Left lung (tissue), 10 donors: ENCODE data around the gene GMNC. TPM values are rescaled to one million over a fixed set of nuclear protein-coding genes. Genes with fewer than 3 reads are reported as not detected.

Experiments used
- ATAC-seq: fragments of 200-7000 bp; cut with Tn5 transposase; one replicate; pipeline ENCODE4 v1.9.1; 2020; ENCODE audit warnings: moderate library complexity
- DNase-seq, 4 donors: peaks; one replicate each; pipeline ENCODE4 v3.0.0-alpha.2; 2013 to 2020
- H3K27ac ChIP-seq, 2 donors: fragments of 200-600 bp; sonication (generic) in 1 of 2; one replicate each; pipeline versions ENCODE4 v1.5.0 to v1.8.0; 2020 to 2021
- H3K27me3 ChIP-seq, 2 donors: fragments of 200-600 bp; sonication (generic) in 1 of 2; one replicate each; pipeline versions ENCODE4 v1.5.0 to v1.8.0; 2020 to 2021
- H3K36me3 ChIP-seq, 2 donors: fragments of 200-600 bp; sonication (generic) in 1 of 2; one replicate each; pipeline versions ENCODE4 v1.5.0 to v1.8.0; 2020 to 2021
- H3K4me1 ChIP-seq, 2 donors: fragments of 200-600 bp; one replicate each; pipeline ENCODE4 v1.8.0; 2021
- H3K4me3 ChIP-seq, 2 donors: fragments of 200-600 bp; sonication (generic) in 1 of 2; one replicate each; pipeline versions ENCODE4 v1.5.0 to v1.8.0; 2020 to 2021; ENCODE audit warnings: mild to moderate bottlenecking in 1 of 2
- H3K9me3 ChIP-seq, 2 donors: fragments of 200-600 bp; sonication (generic) in 1 of 2; one replicate each; pipeline versions ENCODE4 v1.5.0 to v1.8.0; 2020 to 2021
- CTCF ChIP-seq, 2 donors: fragments of 200-600 bp; sonication (generic) in 1 of 2; IDR thresholded peaks; one replicate each; pipeline versions ENCODE4 v1.5.0 to v1.8.0; 2021; ENCODE audit warnings: antibody characterized with exemption in 2 of 2
- intact Hi-C, 2 donors: fragments of 100-400 bp; cut with DNase I; formaldehyde crosslinking; loops; one replicate each; pipeline versions ENCODE4 v1.11.2 to v1.14.2; 2022
- polyA plus RNA-seq, 6 donors: library from polyadenylated mRNA; unstranded; fragments of 120-200 nt; gene quantifications; one replicate each; pipeline ENCODE4 v1.2.1, GENCODE V29; 2013; ENCODE audit not compliant: insufficient read length in 6 of 6
- total RNA-seq, 2 donors: library from RNA; stranded (reverse); fragmentation: NEBNext Ultra II Directional; extraction: Animal tissue kit (Norgen Biotek cat#: 25700); gene quantifications; one replicate each; pipeline ENCODE4 v1.2.1, GENCODE V29; 2021
- donor health status: DM: no; HTN: yes; CAD: no.
- donor health status: DM: no; HTN: no; CAD: no.

The GMNC gene
- total and polyA plus RNA-seq, 8 donors = 0.04 TPM; not detected in 7

GRCh38 chr3:190830031-190830430 is 32.5 kb downstream of the GMNC start:
- ATAC-seq = no peak
- no peak for DNase-seq
- TF ChIP-seq CTCF (IDR thresholded peaks at IDR 0.05) = no peak
- H3K4me3 ChIP-seq = no peak overlapping the region
- intact Hi-C loops = no loop called here
- H3K36me3 ChIP-seq = no peaks in the 10 kb centered on the region
- H3K4me1 ChIP-seq = no peaks in the 10 kb centered on the region
- H3K9me3 ChIP-seq = no peaks in the 10 kb centered on the region
- no peaks in the 10 kb centered on the region for H3K27me3 ChIP-seq
- H3K27ac ChIP-seq = no peak overlapping the region

- no peak for ATAC-seq
- Histone ChIP-seq H3K4me1 (no peaks in the 10 kb centered on the region), H3K36me3 (no peaks in the 10 kb centered on the region), H3K4me3 (no peak overlapping the region), H3K27ac (no peak overlapping the region), H3K27me3 (no peaks in the 10 kb centered on the region), H3K9me3 (no peaks in the 10 kb centered on the region)
- DNase-seq = peak in 2 of 4 donors; percentile 2 to 35
- no peak for TF ChIP-seq CTCF (IDR thresholded peaks at IDR 0.05)
- intact Hi-C loops = no loop called here
These were observed 36.5 kb downstream of the GMNC start for GRCh38 chr3:190826018-190826417.

GRCh38 chr3:190825386-190826016 is 37.0 kb downstream of the GMNC start:
- intact Hi-C loops = no loop called here
- Histone ChIP-seq H3K4me1 (no peaks in the 10 kb centered on the region), H3K27ac (no peak overlapping the region), H3K27me3 (no peaks in the 10 kb centered on the region), H3K9me3 (no peaks in the 10 kb centered on the region), H3K36me3 (no peaks in the 10 kb centered on the region), H3K4me3 (no peak overlapping the region)
- no peak for DNase-seq
- TF ChIP-seq CTCF (IDR thresholded peaks at IDR 0.05) = no peak
- no peak for ATAC-seq

GRCh38 chr3:190811775-190812480 is 50.6 kb downstream of the GMNC start:
- DNase-seq = peak in 2 of 4 donors; percentile 30 to 69
- intact Hi-C loops = no loop called here
- Histone ChIP-seq H3K36me3 (no peaks in the 10 kb centered on the region), H3K9me3 (no peaks in the 10 kb centered on the region), H3K27me3 (no peaks in the 10 kb centered on the region), H3K27ac (no peak overlapping the region), H3K4me3 (no peak overlapping the region), H3K4me1 (no peaks in the 10 kb centered on the region)
- TF ChIP-seq CTCF (IDR thresholded peaks at IDR 0.05) = peak; percentile 30 to 34
- ATAC-seq = peak; percentile 68

- no peaks in the 10 kb centered on the region for H3K4me1 ChIP-seq
- no peak overlapping the region for H3K4me3 ChIP-seq
- no peak for TF ChIP-seq CTCF (IDR thresholded peaks at IDR 0.05)
- no peak for ATAC-seq
- no peak for DNase-seq
- no peaks in the 10 kb centered on the region for H3K9me3 ChIP-seq
- no peaks in the 10 kb centered on the region for H3K36me3 ChIP-seq
- no peaks in the 10 kb centered on the region for H3K27me3 ChIP-seq
- intact Hi-C loops = no loop called here
- H3K27ac ChIP-seq = no peak overlapping the region
These were observed 51.5 kb downstream of the GMNC start for GRCh38 chr3:190810957-190811356.
